Stimulated activated CD4-positive, alpha-beta T cell treated with anti-CD3 and anti-CD28 coated beads, Interleukin-4, amount 100 ng/mL, for 4 hours (primary cell): ENCODE measurements around the gene CACNA1G.

Experiments
- DNase-seq, 2 experiments: peaks; one replicate each; pipeline ENCODE4 v3.0.0-alpha.2; 2020

CACNA1G gene

DNA sequence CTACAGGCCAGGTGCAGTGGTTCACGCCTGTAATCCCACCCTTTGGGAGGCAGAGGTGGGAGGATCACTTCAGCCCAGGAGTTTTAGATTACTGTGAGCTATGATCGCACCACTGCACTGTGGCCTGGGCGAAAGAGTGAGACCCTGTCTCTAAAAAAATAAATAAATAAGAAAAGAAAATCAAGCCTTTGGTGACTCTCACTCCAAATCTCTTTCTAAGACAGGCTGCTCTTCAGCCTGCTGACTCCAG lies 75.1 kb downstream of the CACNA1G start:
- DNase-seq = no peak

DNA sequence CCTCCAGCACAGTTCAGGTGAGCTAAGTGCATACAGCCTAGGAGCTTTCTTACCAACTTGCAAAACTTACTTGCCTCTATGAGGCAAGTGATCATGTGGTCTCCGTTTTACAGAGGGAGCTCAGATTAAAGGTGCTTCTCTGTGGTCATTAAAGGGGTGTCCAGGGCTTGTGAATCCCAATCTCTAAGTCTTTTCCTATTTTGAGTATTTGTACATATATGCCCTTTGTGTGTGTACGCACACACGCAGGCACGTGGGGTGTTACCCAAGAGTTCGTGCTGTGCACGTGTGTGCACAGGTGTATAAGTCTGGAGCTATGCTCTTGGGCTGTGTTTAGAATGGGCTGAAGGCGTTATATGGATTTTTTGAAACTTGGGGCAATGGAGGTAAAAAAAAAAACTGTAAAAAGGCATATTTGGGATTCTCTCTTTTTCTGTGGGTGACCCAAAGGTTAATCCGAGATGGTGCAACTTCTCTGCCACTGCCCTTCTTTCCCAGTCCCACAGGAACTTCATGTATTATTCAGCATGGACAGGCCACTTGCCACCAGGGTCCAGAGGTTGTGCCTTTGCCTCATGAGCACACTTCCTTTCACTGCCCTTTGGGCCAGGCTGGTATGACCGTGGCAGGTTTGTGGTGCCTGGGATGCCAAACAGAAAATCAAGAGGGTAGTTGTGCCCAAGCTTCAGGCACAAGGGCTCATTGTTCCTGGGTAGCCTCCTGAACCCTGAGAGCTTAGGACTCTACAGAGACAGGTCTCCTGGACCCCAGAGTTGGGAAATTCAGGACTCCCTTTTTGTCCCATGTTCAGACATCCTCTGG lies 75.7 kb downstream of the CACNA1G start:
- DNase-seq = no peak

DNA sequence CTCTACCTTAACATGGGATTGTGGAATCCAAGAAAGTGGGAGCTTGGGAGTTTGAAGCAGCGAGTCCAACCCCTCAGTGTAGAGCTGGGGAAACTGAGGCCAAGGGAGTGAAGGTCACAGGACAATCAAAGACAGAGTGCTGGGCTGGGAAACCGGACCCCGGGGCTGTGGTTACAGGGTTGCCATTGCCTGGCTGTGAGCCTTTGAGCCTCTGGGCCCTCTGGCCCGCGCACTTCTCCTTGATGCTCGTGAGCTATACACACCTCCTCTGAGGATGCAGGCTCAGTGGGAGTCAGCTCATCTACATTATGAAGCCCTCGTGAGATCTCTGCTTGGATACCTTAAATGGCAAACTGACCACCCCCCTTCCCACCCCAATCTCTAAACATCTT lies 76.3 kb downstream of the CACNA1G start:
- no peak for DNase-seq

DNA sequence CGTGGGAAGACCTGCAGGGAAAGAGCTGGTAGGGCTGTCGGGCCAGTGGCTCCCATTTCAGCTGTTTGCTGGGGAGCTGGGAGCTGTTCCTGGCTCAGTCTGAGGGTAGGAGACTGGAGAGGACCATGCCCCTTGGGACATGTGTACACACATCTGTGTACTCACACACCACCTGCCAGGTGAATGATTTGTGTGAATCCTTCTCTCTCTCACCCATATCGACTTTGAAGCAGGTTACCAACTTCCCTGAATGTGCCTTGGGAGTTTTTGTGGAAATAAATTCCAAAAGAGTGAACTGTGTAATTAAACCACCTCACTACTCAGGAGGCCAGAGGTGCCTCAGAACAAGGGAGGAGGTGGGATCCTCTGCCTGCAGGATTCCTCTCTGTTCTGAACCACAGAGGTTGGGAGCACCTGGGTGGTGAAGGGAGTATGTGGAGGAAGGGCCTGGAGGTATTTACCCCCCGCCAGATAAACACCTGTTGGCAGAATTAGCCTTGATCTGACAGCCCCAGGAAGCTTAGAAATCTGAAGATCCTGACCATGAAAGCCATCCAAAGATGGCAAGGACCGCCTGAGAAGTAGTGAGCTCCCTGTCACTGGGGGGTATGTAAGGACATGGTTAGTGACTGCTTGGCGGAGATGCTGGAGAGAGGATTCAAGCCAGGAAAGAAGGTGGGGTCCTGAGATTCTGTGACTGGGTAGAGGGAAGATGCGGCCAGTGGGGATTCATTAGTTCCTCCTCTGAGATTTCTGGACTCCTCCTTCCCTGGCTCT lies 77.5 kb downstream of the CACNA1G start:
- no peak for DNase-seq

DNA sequence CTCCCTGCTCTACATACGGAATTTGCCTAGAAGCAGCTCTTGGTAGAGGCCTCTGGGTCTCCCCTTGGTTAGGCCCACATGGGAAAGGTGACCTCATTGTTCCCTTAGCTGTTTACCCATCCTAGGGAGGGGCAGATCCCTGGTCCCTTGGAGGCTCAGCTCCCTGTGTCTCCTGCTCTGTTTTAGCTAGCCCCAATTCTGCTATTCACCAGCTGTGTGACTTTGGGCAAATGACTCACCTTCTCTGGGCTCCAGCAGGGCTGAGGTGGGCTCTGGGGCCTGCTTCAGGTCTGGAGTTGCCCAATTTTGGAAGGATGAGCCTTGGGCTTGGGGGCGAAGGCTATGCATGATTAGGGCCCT lies 78.1 kb downstream of the CACNA1G start:
- DNase-seq = no peak

DNA sequence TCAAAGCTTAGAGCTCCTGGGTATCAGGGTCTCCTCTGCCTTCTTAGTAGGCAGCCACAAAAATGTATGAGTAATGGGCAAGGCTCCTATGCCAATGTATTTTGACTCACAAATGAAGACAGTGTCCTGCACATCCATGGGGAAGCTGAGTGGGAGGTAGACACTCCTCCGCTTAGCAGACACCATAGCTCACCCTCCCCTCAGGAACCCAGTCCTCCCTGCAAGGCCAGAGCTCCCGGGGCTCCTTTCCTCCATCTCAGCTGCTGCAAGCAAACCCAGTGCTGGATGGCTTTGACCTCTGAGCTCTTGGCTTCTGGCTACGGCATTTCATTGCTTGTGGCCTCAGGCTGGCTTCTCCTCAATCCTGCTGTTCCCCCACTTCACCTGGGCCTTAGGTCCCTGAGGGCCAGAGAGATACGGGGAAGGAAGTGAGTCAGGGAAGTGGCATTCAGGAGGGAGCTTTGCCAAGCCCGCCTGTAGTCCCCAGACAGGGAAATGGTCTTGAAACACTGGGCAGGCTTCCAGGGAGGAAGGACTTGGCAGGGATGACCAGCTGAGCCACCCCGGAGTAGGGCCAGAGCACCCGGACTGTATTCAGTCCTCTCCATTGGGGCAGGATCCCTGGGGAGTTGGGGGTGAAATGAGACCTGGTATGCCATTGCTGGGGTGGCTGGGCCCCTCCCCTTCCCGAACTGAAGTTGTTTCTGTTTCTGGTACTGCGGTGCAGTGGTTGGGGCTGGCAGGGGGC lies 78.6 kb downstream of the CACNA1G start:
- no peak for DNase-seq

DNA sequence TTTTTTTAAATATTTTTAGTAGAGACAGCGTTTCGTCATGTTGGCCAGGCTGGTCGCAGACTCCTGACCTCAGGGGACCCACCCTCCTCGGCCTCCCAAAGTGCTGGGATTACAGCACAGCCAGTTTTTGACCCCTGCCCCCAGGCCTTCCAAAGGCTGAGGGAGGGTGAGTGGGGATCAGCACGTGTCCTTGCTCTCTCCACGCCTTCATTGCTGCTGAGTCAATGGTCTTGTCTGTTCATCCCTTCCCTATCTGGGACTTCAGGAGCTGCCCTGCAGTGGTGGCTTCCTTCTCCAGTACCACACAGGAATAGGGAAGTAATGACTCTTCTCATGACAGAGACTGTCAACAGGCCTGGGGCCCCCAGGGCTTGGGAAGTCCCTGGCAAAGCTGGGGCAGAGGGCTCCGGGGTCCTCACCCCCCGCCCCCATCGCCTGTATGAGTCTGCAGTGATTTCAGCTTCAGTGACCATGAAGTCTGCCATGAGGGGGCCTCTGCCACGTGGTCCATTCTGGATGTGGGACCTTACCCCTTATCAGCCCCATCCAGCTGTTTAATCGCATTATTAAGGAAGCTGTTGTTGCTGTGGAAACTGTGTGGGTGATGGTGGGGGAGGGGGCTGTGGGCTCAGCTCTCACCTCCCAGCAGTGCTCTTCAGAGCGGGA lies 80.3 kb downstream of the CACNA1G start:
- no peak for DNase-seq

DNA sequence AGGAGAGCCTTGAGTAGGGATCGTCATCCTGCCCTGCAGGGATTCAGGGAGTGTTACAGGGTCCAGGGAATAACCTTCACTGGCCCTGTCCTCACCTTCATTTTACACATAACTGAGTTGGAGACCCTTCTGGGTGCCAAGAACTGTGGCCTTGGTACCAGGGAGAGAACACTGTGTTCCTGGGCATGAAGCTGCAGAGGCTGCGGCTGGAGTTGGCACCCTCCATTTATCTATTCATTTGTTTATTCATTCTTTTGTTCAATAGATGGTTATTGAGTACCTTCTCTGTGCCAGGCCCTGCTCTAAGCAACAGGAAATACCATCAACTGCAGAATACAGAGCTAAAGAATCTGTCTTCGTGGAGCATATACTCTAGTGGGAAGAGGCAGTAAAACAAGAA lies 80.8 kb downstream of the CACNA1G start:
- DNase-seq = no peak

DNA sequence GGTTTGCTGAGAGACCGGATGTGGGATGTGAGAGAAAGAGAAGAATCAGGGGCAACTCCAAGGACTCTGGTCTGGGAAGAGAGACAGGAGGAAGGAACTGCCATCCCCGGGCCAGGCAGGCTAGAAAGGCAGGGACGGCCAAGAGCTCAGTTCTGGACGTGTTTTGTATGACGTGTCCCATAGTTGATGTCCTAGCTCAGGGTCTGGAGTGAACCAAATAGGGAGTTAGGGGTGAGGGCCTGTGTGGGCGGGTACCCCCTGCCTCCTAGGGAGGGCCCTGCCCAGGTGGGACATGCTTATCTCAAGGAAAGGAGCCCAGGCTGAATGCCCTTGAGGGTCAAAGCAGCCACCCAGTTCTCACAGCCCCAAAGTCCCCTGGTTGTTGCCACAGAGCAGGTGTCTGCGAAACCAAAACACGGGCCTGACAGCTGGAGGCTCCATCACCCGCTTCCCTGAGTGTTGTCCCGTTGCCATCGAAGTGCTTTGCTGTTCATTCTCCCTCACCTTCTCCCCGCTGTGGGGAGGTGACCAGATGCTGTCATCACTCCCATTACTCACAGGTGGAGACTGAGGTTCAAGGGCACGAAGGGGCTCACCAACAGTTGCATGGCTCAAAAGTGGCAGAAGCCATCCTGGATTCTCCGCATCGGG lies 81.7 kb downstream of the CACNA1G start:
- DNase-seq = no peak

DNA sequence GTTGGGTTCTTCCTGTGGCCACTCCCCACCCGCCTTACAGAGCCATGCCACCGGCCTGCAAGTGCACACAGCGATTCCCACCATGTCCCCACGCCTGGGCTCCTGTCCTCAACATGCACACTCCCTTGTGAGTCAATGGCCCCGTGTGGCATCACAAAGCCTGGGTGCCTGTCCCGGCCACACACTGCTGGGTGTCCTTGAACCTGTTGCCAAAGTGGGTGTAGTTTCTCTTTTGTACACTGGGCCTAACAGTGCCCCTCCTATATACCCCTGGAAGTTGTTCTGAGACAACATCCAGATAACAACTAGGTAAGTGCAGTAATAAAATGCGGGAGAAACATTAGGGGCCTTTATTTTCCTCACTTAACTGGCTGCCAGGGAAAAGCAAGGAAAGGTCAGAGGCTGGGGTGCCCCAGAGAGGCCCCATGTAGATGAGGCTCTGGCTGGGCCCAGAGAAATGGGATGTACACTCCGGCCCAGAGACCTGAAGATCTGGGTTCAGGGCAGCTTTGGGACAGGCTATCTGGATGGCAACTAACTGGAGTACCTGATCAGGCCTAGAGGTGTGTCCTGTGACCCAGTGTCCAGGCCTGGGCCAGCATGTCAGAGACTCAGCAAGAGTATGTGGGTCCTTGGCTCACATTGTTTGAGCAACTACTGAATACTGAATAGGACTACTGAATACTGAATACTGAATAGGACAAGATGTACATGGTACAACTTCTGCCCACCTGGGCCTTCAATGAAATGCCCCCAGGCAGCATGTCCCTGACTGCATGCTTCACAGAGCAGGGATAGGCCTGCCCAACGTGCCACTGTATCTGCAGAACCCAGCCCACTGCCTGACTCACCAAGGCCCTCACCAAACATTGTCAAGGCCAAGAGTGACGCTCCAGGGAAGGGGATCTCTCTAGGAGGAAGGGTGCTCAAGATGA lies 82.5 kb downstream of the CACNA1G start:
- DNase-seq = no peak

DNA sequence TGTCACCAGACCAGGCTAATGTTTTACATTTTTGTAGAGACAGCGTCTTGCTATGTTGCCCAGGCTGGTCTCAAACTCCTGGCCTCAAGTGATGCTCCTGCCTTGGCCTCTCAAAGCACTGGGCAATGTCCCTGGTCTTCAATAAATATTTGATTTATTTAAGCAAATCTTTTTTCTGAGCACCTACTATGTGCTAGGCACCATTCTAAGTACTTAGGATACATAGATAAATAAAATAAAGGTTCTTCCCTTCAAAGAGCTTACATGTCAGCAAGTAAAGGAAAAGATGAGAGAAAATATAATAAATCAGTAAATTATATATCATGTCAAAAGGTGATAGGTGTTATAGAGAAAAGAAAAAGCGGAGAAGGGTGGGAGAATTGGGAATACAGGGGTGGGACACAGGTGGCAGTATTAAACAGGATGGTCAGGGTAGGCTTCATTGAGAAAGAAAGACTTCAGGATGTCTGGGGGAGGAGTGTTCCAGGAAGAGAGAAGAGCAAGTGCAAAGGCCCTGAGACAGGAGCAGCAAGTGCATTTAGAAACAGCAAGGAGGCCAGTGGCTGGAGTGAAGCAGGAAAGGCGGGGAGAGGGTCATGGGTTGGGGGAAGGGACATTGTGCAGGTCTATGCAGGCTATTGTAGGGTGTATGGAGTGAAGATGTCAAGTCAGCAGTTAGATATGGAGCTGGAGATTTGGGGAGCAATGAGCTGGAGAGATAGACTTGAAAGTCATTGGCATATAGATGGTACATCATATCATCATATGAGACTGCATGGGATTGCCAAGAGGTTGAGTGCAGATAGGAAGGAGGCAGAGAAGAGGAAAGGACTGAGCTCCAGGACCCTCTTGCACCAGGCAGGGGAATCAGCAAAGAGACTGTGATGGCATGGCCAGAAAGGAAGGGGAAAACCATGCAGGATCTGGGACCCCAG lies 85.5 kb downstream of the CACNA1G start:
- DNase-seq = no peak

DNA sequence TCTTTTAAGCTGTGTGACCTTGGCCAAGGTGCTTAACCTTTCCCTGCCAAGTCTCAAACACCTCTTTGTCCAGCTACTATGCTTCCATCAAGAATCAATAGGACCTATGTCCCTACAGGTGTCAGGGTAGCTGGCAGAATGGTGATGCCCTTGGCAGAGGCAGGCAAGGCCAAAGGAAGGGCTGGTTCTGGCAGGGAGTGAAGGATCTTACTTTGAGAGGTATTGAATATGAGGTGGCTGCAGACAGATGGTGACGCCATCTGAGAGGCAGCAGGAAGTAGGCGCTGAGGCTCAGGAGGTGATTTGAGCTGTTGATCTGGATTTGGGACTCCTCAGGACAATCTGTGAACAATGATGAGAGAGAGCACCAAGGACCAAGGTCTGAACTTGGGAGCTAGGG lies 86.7 kb downstream of the CACNA1G start:
- no peak for DNase-seq

DNA sequence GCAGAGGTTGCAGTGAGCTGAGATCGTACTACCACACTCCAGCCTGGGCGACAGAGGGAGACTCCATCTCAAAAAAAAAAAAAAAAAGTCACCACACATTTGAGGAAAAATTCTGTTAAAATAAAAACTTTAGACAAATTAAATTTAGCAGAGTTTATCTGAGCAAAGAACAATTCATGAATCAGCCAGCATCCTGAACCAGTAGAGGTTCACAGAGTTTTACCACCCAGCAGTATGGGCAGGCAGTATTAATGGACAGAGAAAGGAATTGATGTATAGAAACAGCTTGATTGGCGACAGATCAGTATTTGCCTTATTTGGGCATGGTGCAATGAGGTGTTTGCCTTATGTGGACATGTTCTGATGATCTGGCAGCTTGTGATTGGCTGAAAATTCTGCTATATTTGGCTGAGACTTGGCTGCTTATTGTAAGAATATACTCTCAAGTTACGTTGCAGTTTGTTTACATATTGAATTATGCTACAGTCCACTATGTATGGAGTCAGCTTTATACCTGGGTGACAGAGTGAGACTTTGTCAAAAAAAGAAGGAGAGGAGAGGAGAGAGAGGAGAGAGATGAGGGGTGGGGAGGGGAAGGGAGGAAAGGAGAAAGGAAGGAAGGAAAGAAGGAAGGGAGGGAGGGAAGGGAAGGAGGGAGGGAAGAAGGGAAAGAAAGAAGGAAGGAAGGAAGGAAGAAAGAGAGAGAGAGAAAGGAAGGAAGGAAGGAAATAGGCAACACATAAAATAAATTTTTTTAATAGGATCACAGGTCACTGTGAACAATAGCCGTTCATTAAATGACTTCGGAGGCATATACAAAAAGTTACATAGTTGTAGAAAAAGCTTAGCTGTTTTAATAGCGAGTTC lies 88.8 kb downstream of the CACNA1G start:
- no peak for DNase-seq

DNA sequence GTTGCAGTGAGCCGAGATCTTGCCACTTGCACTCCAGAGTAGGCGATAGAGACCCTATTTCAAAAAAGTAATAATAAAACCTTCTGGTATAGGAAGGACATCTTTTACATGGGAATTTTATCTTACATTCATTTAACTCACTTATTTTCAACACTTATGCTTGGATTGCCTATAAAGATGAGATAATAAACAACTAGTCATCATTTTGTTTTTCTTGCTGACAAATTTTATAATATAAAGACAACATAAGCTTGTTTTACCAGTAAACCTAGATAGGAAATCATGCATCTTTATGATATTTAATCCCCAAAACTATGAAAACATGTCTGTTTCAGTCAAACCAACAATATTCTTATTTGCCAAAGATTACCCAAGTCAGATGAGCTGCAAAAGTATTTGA lies 91.1 kb downstream of the CACNA1G start:
- no peak for DNase-seq

DNA sequence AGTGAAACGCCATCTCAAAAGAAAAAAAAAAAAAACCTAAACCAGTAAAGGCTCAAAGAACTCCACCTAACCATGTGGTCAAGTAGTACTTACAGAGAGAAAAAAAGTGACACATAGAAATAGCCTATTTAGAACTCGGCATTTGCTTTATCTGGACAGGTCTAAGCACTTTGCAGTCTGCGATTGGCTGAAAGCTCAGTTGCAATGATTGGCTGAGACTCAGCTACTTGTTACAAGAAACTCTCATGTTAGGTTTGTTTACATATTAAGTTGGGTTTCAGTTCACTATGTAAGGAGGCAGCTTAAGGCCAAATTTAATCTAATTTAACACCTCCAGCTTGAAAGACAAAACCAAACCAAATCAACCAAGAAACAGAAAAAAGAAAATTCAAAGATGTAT lies 93.2 kb downstream of the CACNA1G start:
- DNase-seq = no peak

DNA sequence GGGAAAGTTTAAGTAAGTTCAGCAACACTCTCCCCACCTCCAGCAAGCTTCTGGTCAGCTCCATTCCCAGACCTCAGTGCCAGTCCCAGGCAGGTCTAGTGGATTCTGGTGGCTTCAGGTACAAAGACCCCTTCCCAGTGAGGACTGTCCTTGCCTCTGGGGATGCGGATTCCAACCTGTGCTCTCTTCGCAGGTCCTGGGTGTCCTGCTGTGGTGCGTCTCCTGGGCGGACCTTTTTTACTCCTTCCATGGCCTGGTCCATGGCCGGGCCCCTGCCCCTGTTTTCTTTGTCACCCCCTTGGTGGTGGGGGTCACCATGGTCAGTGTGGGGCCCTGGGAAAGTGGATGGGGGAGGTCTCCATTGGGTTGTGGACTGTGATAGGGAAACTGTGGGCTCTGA lies 96.0 kb downstream of the CACNA1G start:
- no peak for DNase-seq

DNA sequence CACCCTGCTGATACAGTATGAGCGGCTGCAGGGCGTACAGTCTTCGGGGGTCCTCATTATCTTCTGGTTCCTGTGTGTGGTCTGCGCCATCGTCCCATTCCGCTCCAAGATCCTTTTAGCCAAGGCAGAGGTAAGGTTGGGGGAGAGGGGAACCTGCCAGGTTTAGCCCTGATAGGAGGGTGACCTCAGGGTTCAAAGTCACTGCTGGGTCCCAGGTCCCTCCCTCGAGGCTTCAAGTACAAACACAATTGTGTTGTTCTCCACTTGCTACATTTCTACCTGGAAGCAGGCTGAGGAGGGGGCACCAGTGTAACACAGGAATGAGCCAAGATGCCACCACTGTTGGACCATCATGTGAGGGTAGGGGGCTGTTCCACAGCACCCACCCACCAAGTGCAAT lies 96.5 kb downstream of the CACNA1G start:
- no peak for DNase-seq

DNA sequence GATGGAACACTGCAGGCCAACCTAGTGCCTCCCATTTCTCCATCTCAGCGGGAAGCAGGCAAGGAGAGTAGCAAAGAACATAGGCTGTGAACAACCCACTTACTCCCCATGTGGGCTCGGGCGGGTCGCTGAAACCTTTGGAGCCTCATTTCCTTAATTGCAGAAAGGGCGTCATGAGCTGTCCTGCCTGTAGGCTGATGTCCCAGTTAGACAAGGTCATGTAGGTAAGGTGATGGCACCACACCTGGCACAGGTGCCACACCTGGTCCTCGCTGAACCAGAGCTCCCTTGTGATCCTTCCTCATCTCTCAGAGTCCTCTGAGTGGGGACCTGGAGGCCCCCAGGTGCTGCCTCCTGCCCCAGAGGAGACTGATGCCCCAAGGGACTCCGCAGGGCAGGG lies 97.1 kb downstream of the CACNA1G start:
- no peak for DNase-seq

DNA sequence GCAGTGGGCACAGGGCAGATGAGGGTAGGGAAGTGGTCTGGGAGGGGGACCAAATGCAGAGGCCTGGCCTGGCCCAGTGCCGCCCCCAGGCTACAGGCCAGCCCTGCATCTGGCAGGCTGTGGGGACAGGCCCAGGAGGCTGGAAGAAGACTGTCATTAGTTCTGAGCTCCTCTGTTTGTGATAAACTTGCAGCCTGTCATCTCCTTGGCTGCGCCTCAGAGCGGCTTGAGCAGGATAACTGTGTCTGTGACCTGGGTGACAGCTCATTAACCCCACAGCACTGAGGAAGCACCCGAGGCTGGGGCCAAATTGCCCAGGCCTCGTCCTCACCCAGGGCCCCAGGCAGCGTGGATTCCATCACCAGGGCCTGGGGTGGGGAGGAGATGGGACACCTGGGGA lies 98.1 kb downstream of the CACNA1G start:
- no peak for DNase-seq

DNA sequence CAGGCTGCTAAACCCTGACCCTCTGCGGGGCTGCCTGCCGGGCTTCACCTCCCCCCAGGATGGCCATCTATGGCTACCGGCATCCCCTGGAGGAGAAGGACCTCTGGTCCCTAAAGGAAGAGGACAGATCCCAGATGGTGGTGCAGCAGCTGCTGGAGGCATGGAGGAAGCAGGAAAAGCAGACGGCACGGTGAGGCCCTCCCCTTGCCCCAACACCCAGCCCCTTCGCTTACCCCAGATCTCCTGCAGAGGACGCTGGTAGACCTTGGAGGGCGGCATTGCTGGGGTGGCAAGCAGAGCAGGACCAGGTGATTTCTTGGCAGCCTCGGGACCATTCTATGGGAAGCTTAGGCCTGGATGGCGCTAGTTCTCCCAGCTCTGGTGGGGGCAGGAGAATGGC lies 98.7 kb downstream of the CACNA1G start:
- DNase-seq = no peak
